RWPE1 (cell line): Measurements from ENCODE around the gene GABPA.

ENCODE experiments used
- CTCF ChIA-PET: fragments of 350-600 bp; sonication (Branson Sonifier 250); formaldehyde crosslinking; extraction: SDS; loops from one replicate; lab custom pipeline; 2021; lab: Yijun Ruan, JAX
- POLR2A ChIA-PET: fragments of 400-600 bp; formaldehyde crosslinking; extraction: SDS; loops from one replicate; lab custom pipeline; 2020; ENCODE audit warnings: antibody characterized with exemption; ENCODE audit not compliant: low non-redundant PET; lab: Yijun Ruan, JAX
- DNase-seq: peaks from one replicate; pipeline ENCODE4 v3.0.0; 2012; ENCODE audit warnings: low spot score
- H3K27ac ChIP-seq: fragments of 450-650 bp; 2 replicates; pipeline ENCODE4 v1.5.1; 2017
- CTCF ChIP-seq: fragments of 450-650 bp; conservative IDR thresholded peaks from 2 replicates; pipeline ENCODE4 v1.5.1; 2017; ENCODE audit warnings: low read depth, mild to moderate bottlenecking

The GABPA gene

GRCh38 chr21:25756190-25756932, 21.6 kb downstream of the GABPA start:
- no peak for TF ChIP-seq CTCF
- CTCF ChIA-PET: no interaction called here
- DNase-seq: no peak
- POLR2A ChIA-PET: no interaction called here
- H3K27ac ChIP-seq: no peak overlapping the region

GRCh38 chr21:25757531-25757930, 22.8 kb downstream of the GABPA start:
- CTCF ChIA-PET: interaction anchor here (0.6 to 0.7 kb wide), 3 partner anchors 24 to 362 kb away, joined by 4 read pairs; no protein-coding TSS in a partner anchor
- POLR2A ChIA-PET: no interaction called here
- DNase-seq: no peak
- H3K27ac ChIP-seq: no peak overlapping the region
- TF ChIP-seq CTCF: no peak

GRCh38 chr21:25759573-25759972, 24.8 kb downstream of the GABPA start:
- DNase-seq: no peak
- H3K27ac ChIP-seq: no peak overlapping the region
- POLR2A ChIA-PET: no interaction called here
- no peak for TF ChIP-seq CTCF
- CTCF ChIA-PET: interaction anchor here (0.6 to 1.0 kb wide), 2 partner anchors 9 to 422 kb away, joined by 3 read pairs; no protein-coding TSS in a partner anchor

- no peak for TF ChIP-seq CTCF
- DNase-seq: no peak
- H3K27ac ChIP-seq: no peak overlapping the region
- POLR2A ChIA-PET: no interaction called here
- CTCF ChIA-PET: interaction anchor here (0.5 kb wide), 1 partner anchor 201 kb away, joined by 3 read pairs; no protein-coding TSS in a partner anchor
Observed at GRCh38 chr21:25760061-25760460, 25.3 kb downstream of the GABPA start.

GRCh38 chr21:25760677-25761076, 25.9 kb downstream of the GABPA start:
- POLR2A ChIA-PET: no interaction called here
- H3K27ac ChIP-seq: no peak overlapping the region
- DNase-seq: no peak
- TF ChIP-seq CTCF: no peak
- CTCF ChIA-PET: interaction anchor here (0.5 kb wide), 1 partner anchor 200 kb away, joined by 3 read pairs; no protein-coding TSS in a partner anchor

- no peak for DNase-seq
- ChIA-PET CTCF (interaction anchor here (1.2 kb wide), 1 partner anchor 37 kb away, joined by 5 read pairs; no protein-coding TSS in a partner anchor), POLR2A (no interaction called here)
- no peak overlapping the region for H3K27ac ChIP-seq
- TF ChIP-seq CTCF: no peak
Observed at GRCh38 chr21:25764065-25764464, 29.3 kb downstream of the GABPA start.
